Ascending aorta (tissue), 2 donors: Measurements from ENCODE around the gene IL10RA. TPM values are rescaled to one million over a fixed set of nuclear protein-coding genes. Genes with fewer than 3 reads are reported as not detected.

Experiments used
- DNase-seq, 2 donors: peaks; one replicate each; pipeline ENCODE4 v3.0.0-alpha.2; 2019; ENCODE audit warnings: low spot score in 2 of 2
- H3K27ac ChIP-seq, 2 donors: fragments of 200-600 bp; sonication (generic); one replicate each; pipeline ENCODE4 v1.5.1; 2016 to 2017; ENCODE audit warnings: mild to moderate bottlenecking in 1 of 2
- H3K27me3 ChIP-seq: fragments of 200-600 bp; sonication (generic); one replicate; pipeline ENCODE4 v1.5.1; 2017
- H3K36me3 ChIP-seq, 2 donors: fragments of 200-600 bp; sonication (generic); one replicate each; pipeline ENCODE4 v1.5.1; 2016
- H3K4me1 ChIP-seq, 2 donors: fragments of 200-600 bp; sonication (generic); one replicate each; pipeline ENCODE4 v1.5.1; 2016 to 2017; ENCODE audit warnings: mild to moderate bottlenecking in 1 of 2
- H3K4me3 ChIP-seq, 2 donors: fragments of 200-600 bp; sonication (generic); one replicate each; pipeline ENCODE4 v1.5.1; 2016 to 2017; ENCODE audit warnings: mild to moderate bottlenecking in 1 of 2
- H3K9me3 ChIP-seq, 2 donors: fragments of 200-600 bp; sonication (generic); one replicate each; pipeline ENCODE4 v1.5.1; 2016
- CTCF ChIP-seq, 3 experiments: fragments of 200-600 bp in 2 of 3; fragments of 450-650 bp in 1 of 3; sonication (generic) in 2 of 3; IDR thresholded peaks; one replicate each; pipeline ENCODE4 v1.5.1; 2016 to 2019; ENCODE audit warnings: antibody characterized with exemption in 3 of 3, mild to moderate bottlenecking in 1 of 3, moderate library complexity in 1 of 3
- intact Hi-C: fragments of 100-400 bp; cut with DNase I; formaldehyde crosslinking; loops from one replicate; pipeline ENCODE4 v1.15.1; 2023
- total RNA-seq: library from RNA; depleted of rRNA; stranded (reverse); fragments of >200 nt; gene quantifications from one replicate; pipeline ENCODE4 v1.1.0, GENCODE V29; 2016

The IL10RA gene
- total RNA-seq, 1 donor from 2014 or later, result 38.6 TPM

DNA sequence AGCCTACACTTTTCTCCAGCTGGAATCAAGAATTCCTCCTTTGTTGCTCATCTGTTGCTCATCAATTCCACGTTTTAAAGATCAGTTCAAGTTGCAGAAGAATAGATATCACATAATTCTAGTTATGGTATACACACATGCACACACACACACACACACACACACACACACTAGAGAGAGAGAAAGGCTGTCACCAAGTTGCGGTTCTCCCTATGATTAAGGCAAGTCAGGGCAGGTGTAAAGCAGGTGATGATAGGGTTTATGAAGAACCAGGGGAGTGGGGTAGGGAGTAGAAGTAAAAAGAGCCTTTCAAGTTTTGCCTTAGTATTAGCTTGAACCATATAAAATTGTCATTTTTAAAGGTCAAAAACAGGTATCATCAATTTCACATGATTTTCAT, 59.0 kb downstream of the IL10RA start:
- no peaks in the 10 kb centered on the region for H3K36me3 ChIP-seq
- no peaks in the 10 kb centered on the region for H3K9me3 ChIP-seq
- no peak overlapping the region for H3K4me3 ChIP-seq
- DNase-seq, result no peak
- no peak overlapping the region for H3K27ac ChIP-seq
- intact Hi-C loops, result no loop called here
- TF ChIP-seq CTCF (IDR thresholded peaks at IDR 0.05), result no peak
- no peaks in the 10 kb centered on the region for H3K4me1 ChIP-seq
- H3K27me3 ChIP-seq, result no peaks in the 10 kb centered on the region

- no peak for DNase-seq
- TF ChIP-seq CTCF (IDR thresholded peaks at IDR 0.05), result no peak
- Histone ChIP-seq H3K27ac (no peak overlapping the region), H3K36me3 (no peaks in the 10 kb centered on the region), H3K4me1 (no peaks in the 10 kb centered on the region), H3K9me3 (no peaks in the 10 kb centered on the region), H3K4me3 (no peak overlapping the region), H3K27me3 (no peaks in the 10 kb centered on the region)
- intact Hi-C loops, result no loop called here
Measured at GRCh38 chr11:118046051-118046963, 60.1 kb downstream of the IL10RA start.

DNA sequence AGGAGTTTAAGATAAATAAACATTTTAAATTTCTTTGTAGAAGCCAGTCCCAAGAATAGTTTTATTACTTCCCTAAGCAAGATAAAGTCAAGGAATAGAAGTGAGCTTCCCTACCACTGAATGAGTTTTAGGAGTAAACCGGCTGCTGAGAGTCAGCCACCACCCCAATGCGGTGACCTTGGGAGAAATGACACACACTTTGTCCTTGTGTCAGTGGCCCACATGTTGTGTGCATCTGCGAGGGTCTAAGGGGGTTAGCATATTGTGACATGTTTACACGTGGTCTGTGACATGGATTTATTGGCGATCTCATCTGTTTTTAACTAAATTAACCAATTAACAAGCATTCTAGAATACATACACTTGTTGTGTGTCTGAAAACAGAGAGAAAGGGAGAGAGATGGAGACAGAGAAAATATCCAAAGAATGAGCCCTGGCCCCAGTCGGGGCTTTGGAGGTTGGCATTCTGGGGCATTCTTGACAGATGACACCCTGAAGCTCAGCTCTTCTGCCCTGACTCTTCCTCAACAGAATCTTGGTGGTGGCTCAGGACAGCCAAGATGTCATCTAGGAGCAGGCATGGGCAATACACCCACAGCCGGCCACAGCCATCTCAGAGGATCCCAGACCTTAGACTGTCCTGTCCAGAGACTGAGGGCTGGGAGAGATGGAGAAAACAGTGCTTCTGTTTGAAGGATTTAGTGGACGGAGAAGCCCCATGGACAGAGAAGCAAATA, 60.9 kb downstream of the IL10RA start:
- no peak for DNase-seq
- TF ChIP-seq CTCF (IDR thresholded peaks at IDR 0.05), result no peak
- Histone ChIP-seq H3K27ac (no peak overlapping the region), H3K27me3 (no peaks in the 10 kb centered on the region), H3K36me3 (no peaks in the 10 kb centered on the region), H3K4me1 (no peaks in the 10 kb centered on the region), H3K9me3 (no peaks in the 10 kb centered on the region), H3K4me3 (no peak overlapping the region)
- intact Hi-C loops, result no loop called here

- Histone ChIP-seq H3K4me3 (no peak overlapping the region), H3K9me3 (no peaks in the 10 kb centered on the region), H3K4me1 (no peaks in the 10 kb centered on the region), H3K27me3 (no peaks in the 10 kb centered on the region), H3K27ac (no peak overlapping the region), H3K36me3 (no peaks in the 10 kb centered on the region)
- intact Hi-C loops, result no loop called here
- no peak for DNase-seq
- no peak for TF ChIP-seq CTCF (IDR thresholded peaks at IDR 0.05)
Measured at GRCh38 chr11:118047749-118048148, 61.6 kb downstream of the IL10RA start.

DNA sequence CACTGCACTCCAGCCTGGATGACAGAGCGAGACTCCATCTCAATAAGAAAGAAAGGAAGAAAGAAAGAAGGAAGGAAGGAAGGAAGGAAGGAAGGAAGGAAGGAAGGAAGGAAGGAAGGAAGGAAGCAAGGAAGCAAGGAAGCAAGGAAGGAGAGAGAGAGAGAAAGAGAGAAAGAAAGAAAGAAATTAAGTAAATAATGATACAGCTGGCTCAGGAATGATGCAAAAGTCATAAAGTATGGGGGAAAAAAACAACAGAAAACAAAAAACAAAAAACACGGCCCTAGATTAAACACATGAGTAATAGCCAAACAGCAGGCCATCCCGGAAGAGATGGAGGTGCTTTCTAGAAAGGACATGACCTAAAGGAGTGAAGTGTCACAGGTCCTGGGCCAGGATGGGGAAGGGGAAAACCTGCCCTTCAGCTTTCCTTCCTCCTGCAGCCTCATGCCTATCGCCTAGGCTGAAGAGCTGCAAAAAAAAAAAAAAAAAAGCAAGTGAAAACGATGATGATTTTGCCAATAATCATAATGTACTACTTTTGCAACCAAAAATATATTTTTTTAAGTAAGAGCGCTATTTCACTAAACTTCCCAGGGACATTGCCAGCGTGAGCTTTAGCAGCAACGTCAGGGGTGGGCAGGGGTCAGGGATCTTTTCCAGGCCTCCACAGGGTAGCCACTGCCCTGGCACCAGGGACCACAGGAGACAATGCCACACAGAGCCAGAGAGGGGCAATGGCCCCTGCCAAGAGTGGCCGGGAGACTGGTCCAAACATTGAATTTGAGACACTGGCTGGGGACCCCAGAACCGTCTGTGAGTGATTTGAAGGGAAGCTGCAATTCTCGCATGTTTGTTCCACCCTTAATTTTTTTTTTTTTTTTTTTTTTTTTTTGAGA, 62.5 kb downstream of the IL10RA start:
- Histone ChIP-seq H3K27me3 (no peaks in the 10 kb centered on the region), H3K4me1 (no peaks in the 10 kb centered on the region), H3K9me3 (no peaks in the 10 kb centered on the region), H3K36me3 (no peaks in the 10 kb centered on the region), H3K4me3 (no peak overlapping the region), H3K27ac (no peak overlapping the region)
- no peak for TF ChIP-seq CTCF (IDR thresholded peaks at IDR 0.05)
- DNase-seq, result no peak
- intact Hi-C loops, result no loop called here
